LNCaP clone FGC (cell line): ENCODE data around the gene RIN3.

ENCODE experiments used
- DNase-seq: peaks from one replicate; pipeline ENCODE4 v3.0.0-alpha.2; 2011; ENCODE audit warnings: low read depth
- H3K4me3 ChIP-seq: 2 replicates; pipeline ENCODE4 v1.5.1; 2011; ENCODE audit warnings: mild to moderate bottlenecking, low read depth, low read length, control low read depth
- CTCF ChIP-seq: IDR thresholded peaks from 2 replicates; pipeline ENCODE4 v1.5.1; 2012; ENCODE audit warnings: mild to moderate bottlenecking; ENCODE audit not compliant: control insufficient read depth, insufficient read depth; ENCODE audit errors: extremely low read depth

The RIN3 gene

DNA sequence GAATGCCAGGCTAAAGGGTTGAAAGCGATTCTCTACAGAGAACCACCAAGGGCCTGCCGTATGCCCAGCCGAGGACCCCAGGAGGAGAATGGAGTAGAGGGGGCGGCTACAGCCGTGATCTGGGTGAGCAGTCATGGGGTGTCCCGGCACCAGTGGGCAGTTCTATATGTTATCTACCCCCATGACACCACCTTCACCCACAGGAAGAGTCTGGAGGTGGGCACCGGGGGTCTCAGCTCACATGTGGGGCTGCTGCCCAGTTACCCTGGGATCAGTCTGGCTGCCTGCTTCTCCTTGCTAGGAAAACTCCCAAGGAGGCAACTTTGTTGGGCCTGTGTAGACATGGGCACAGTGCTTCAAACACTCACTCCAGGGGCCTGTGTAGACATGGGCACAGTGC lies 135.5 kb downstream of the RIN3 start:
- H3K4me3 ChIP-seq, result no peak overlapping the region
- DNase-seq, result no peak
- no peak for TF ChIP-seq CTCF

DNA sequence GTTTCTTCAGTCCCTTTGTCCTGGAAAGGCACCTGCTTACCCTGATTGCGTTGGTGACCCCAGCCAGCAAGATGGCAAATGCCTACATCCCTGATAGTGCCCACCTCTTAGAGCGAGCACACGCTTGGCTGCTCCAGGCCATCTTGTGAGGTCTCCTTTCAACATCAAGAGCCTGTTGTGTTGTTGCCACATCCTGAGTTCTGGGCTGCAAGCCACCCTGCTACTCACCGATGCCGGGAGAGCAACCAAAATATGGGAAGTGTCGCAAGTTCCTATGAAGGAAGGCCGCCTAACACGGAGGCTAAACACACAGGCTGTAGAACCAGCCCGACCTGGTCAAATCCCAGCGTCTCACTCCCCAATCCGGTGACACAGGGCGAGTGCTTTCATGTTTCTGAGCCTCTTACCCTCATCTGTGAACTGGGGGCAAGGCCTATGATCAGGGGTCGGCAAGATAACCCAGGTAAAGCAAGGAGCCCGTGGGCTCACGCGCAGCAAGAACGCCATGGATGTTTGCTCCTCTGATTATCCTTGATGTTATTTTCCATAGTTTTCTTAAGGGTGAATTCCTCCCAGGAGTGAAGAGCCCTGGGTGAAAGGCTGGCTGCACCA lies 136.5 kb downstream of the RIN3 start:
- no peak overlapping the region for H3K4me3 ChIP-seq
- no peak for TF ChIP-seq CTCF
- DNase-seq, result peak; percentile 35

DNA sequence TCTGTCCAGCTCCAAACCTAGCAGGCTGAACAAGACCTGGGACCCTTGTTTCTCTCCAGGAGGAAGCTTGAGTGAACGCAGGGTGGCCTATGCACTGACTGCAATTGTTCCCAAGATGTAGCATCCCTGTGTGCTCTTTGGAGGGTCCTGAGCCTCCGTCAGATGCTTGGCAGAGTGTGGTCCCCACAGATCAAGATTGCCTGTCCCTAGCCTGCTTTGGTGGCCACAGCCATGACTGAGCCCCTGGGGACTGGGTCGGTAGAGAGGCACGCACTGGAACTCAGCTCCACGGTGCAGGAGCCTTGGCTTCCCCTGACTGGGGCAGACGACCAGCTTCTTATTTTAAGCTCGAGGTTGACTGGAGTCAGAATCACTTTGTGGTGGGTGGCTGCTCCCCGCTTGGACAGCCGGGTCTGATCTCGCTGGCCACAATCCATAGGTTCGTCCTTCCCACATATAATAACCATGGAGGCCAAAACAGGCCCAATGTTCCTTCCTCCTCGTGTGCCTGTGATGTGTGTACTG lies 137.1 kb downstream of the RIN3 start:
- no peak for TF ChIP-seq CTCF
- H3K4me3 ChIP-seq, result no peak overlapping the region

GRCh38 chr14:92651106-92651757 lies 137.7 kb downstream of the RIN3 start:
- TF ChIP-seq CTCF, result no peak
- DNase-seq, result no peak
- H3K4me3 ChIP-seq, result no peak overlapping the region

More for the DNA sequence above, 137.1 kb downstream of the RIN3 start:
- DNase-seq, result no peak

GRCh38 chr14:92651758-92652406 lies 138.3 kb downstream of the RIN3 start:
- TF ChIP-seq CTCF, result no peak
- H3K4me3 ChIP-seq, result no peak overlapping the region
- DNase-seq, result no peak

GRCh38 chr14:92652413-92653151 lies 139.0 kb downstream of the RIN3 start:
- no peak for DNase-seq
- no peak overlapping the region for H3K4me3 ChIP-seq
- no peak for TF ChIP-seq CTCF
